ENCODE data around the gene PAPOLB. TPM values are rescaled to one million over a fixed set of nuclear protein-coding genes. Genes with fewer than 3 reads are reported as not detected.

Gene PAPOLB
- total and polyA plus RNA-seq, 10 of the 15 experiments (the other 5 are each of a cell fraction or from before 2014, with no cell fraction given): 0.01 TPM; not detected in 9

- ChIA-PET CTCF (interaction anchor here (0.7 kb wide), 1 partner anchor 600 kb away, joined by 3 read pairs; no protein-coding TSS in a partner anchor), POLR2A (interaction anchor here (0.6 kb wide), 1 partner anchor 30 kb away, joined by 6 read pairs; no protein-coding TSS in a partner anchor)
- in situ Hi-C loops (cut with MboI): no loop called here
Measured at GRCh38 chr7:4856336-4857057, 5.3 kb downstream of the PAPOLB start.

More at GRCh38 chr7:4856336-4857057, 5.3 kb downstream of the PAPOLB start:
- TF ChIP-seq, protein P1, sequence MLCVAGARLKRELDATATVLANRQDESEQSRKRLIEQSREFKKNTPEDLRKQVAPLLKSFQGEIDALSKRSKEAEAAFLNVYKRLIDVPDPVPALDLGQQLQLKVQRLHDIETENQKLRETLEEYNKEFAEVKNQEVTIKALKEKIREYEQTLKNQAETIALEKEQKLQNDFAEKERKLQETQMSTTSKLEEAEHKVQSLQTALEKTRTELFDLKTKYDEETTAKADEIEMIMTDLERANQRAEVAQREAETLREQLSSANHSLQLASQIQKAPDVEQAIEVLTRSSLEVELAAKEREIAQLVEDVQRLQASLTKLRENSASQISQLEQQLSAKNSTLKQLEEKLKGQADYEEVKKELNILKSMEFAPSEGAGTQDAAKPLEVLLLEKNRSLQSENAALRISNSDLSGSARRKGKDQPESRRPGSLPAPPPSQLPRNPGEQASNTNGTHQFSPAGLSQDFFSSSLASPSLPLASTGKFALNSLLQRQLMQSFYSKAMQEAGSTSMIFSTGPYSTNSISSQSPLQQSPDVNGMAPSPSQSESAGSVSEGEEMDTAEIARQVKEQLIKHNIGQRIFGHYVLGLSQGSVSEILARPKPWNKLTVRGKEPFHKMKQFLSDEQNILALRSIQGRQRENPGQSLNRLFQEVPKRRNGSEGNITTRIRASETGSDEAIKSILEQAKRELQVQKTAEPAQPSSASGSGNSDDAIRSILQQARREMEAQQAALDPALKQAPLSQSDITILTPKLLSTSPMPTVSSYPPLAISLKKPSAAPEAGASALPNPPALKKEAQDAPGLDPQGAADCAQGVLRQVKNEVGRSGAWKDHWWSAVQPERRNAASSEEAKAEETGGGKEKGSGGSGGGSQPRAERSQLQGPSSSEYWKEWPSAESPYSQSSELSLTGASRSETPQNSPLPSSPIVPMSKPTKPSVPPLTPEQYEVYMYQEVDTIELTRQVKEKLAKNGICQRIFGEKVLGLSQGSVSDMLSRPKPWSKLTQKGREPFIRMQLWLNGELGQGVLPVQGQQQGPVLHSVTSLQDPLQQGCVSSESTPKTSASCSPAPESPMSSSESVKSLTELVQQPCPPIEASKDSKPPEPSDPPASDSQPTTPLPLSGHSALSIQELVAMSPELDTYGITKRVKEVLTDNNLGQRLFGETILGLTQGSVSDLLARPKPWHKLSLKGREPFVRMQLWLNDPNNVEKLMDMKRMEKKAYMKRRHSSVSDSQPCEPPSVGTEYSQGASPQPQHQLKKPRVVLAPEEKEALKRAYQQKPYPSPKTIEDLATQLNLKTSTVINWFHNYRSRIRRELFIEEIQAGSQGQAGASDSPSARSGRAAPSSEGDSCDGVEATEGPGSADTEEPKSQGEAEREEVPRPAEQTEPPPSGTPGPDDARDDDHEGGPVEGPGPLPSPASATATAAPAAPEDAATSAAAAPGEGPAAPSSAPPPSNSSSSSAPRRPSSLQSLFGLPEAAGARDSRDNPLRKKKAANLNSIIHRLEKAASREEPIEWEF (IDR thresholded peaks at IDR 0.05; ENCODE audit: insufficient replicate concordance, low read depth, low read length): no peak
- TF ChIP-seq, protein P2, sequence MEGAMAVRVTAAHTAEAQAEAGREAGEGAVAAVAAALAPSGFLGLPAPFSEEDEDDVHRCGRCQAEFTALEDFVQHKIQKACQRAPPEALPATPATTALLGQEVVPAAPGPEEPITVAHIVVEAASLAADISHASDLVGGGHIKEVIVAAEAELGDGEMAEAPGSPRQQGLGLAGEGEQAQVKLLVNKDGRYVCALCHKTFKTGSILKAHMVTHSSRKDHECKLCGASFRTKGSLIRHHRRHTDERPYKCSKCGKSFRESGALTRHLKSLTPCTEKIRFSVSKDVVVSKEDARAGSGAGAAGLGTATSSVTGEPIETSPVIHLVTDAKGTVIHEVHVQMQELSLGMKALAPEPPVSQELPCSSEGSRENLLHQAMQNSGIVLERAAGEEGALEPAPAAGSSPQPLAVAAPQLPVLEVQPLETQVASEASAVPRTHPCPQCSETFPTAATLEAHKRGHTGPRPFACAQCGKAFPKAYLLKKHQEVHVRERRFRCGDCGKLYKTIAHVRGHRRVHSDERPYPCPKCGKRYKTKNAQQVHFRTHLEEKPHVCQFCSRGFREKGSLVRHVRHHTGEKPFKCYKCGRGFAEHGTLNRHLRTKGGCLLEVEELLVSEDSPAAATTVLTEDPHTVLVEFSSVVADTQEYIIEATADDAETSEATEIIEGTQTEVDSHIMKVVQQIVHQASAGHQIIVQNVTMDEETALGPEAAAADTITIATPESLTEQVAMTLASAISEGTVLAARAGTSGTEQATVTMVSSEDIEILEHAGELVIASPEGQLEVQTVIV (IDR thresholded peaks at IDR 0.05; ENCODE audit: borderline replicate concordance, partially characterized antibody): no peak
- TF ChIP-seq NFXL1 (IDR thresholded peaks at IDR 0.05; ENCODE audit: borderline replicate concordance) (no peak), JUNB (IDR thresholded peaks at IDR 0.05) (no peak), TBL1XR1 (IDR thresholded peaks at IDR 0.05; ENCODE audit: low read depth, low read length) (no peak), EGR1 (IDR thresholded peaks at IDR 0.05; ENCODE audit: borderline replicate concordance in 1 of 2, low read depth in 2 of 2, low read length in 2 of 2) (no peak), ZZZ3 (IDR thresholded peaks at IDR 0.05; ENCODE audit: control insufficient read depth, insufficient read length, low read depth) (no peak), SPI1 (IDR thresholded peaks at IDR 0.05; ENCODE audit: borderline replicate concordance, insufficient read depth, low read depth, low read length) (no peak)
- TF ChIP-seq, protein P3, sequence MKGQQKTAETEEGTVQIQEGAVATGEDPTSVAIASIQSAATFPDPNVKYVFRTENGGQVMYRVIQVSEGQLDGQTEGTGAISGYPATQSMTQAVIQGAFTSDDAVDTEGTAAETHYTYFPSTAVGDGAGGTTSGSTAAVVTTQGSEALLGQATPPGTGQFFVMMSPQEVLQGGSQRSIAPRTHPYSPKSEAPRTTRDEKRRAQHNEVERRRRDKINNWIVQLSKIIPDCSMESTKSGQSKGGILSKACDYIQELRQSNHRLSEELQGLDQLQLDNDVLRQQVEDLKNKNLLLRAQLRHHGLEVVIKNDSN (IDR thresholded peaks at IDR 0.05; ENCODE audit: borderline replicate concordance, extremely low read length, insufficient read depth, low read depth, low read length): no peak
- Histone ChIP-seq H3K27me3 (replicated peaks in 1 of 2; ENCODE audit: control insufficient read depth in 2 of 2, insufficient read depth in 2 of 2, low read length in 1 of 2) (peaks cover 0 to 2% of the 10 kb centered on the region in 2 experiments; a peak in 2 of 4 replicates), H3K4me3 (no peak overlapping the region), H3K27ac (ENCODE audit: control insufficient read depth, insufficient read depth) (no peak overlapping the region), H3K4me2 (ENCODE audit: control insufficient read depth, insufficient read depth) (no peak overlapping the region), H2AFZ (ENCODE audit: control insufficient read depth, low read depth, low read length) (no peak overlapping the region), H3K9ac (ENCODE audit: control insufficient read depth, insufficient read depth, low read length) (no peak overlapping the region), H3K36me3 (ENCODE audit: control insufficient read depth in 2 of 2, insufficient read depth in 2 of 2, low read length in 1 of 2) (no peaks in the 10 kb centered on the region), H3K79me2 (ENCODE audit: control insufficient read depth, insufficient read depth, low read length) (no peaks in the 10 kb centered on the region), H3K9me3 (replicated peaks; ENCODE audit: control insufficient read depth, insufficient read depth, low read length) (no peaks in the 10 kb centered on the region; the same call in 2 of the 3 replicates), H3K4me1 (ENCODE audit: control insufficient read depth, insufficient read depth, low read length) (no peaks in the 10 kb centered on the region), H4K20me1 (ENCODE audit: control insufficient read depth, insufficient read depth) (no peaks in the 10 kb centered on the region)
- DNase-seq (ENCODE audit: low read depth, low spot score): no peak
- 59% methylated on average over 10 of the region's 10 CpGs for WGBS (ENCODE audit: insufficient coverage, insufficient replicate concordance, low lambda C conversion rate, missing lambda C conversion rate)
- no peak for ATAC-seq
- ChIA-PET SMC1A (ENCODE audit: uncharacterized antibody, unreplicated experiment) (no interaction called here), RAD21 (ENCODE audit: unreplicated experiment) (no interaction called here)
- no TSS peak for BruUV-seq (replicated peaks)
- intact Hi-C loops (cut with micrococcal nuclease; ENCODE audit: unreplicated experiment): no loop called here
- FAIRE-seq: no peak

Data from GM12878 (cell line).